Measurements from ENCODE around the gene SCAPER. TPM values are rescaled to one million over a fixed set of nuclear protein-coding genes. Genes with fewer than 3 reads are reported as not detected.
A peak's percentile ranks its signal among the peaks of the same experiment; 100 is the strongest.
"Not testable (repeated sequence)": the region's sequence is repeated elsewhere in the genome, so short reads cannot be mapped to it uniquely, and the experiment has no call there.

SCAPER gene
- total and polyA plus RNA-seq, 8 donors: 3.0 to 23.8 (median 14.2) TPM

DNA sequence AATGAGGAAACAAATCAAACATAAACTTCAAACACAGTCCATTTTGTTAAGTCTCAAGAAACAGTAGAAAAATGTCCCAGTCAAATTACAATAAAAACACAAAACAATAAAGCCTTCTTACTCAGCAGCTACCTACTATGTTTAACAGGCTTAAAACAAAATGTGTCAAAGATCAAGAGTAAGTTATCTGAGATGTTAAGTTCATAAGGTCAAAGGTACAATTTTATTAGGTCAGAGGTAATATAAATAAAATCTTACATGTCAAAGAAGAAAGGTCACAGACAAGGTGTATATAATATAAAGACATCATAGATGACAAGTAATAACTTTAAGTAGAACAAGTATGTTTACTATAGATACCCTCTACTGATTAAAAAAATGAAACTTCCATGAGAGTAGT is 208.3 kb downstream of the SCAPER start:
- H3K27ac ChIP-seq: no peak overlapping the region
- no peaks in the 10 kb centered on the region for H3K9me3 ChIP-seq
- H3K27me3 ChIP-seq: no peaks in the 10 kb centered on the region
- no peak overlapping the region for H3K4me3 ChIP-seq
- intact Hi-C loops (cut with DNase I): no loop called here
- H3K36me3 ChIP-seq: peaks cover 0 to 13% (median 3%) of the 10 kb centered on the region in 3 donors
- ATAC-seq (no peak), DNase-seq (no peak), FAIRE-seq (peak; percentile 65)
- H3K4me1 ChIP-seq: no peaks in the 10 kb centered on the region
- no peak for TF ChIP-seq CTCF (IDR thresholded peaks at IDR 0.05)

DNA sequence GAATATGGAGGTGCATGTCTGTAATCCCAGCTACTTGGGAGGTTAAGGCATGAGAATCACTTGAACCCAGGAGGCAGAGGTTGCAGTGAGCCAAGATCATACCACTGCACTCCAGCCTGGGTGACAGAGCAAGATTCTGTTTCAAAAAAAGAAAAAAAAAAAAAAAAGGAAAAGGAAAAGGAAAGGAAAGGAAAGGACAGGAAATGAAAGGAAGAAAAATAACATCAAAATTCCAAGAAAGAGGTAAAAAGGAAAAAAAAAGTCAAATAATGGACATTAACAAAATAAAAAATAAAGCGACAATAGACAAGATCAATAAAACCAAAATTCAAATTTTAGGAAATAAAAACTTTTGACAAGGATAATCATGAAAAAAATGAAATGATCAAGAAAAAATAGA is 212.6 kb downstream of the SCAPER start:
- FAIRE-seq; intact Hi-C loops (cut with DNase I); H3K27ac ChIP-seq; DNase-seq; H3K27me3 ChIP-seq; H3K4me1 ChIP-seq; H3K4me3 ChIP-seq; ATAC-seq; H3K9me3 ChIP-seq; H3K36me3 ChIP-seq: not testable (repeated sequence)
- 97 to 98% methylated on average over 1 of the region's 1 CpG for WGBS, 2 donors

DNA sequence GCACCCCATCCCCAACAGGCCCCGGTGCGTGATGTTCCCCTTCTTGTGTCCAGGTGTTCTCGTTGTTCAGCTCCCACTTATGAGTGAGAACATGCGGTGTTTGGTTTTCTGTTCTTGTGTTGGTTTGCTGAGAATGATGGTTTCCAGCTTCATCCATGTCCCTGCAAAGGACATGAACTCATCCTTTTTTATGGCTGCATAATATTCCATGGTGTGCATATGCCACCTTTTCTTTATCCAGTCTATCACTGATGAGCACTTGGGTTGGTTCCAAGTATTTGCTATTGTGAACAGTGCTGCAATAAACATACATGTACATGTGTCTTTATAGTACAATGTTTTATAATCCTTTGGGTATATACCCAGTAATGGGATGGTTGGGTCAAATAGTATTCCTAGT is 217.5 kb downstream of the SCAPER start:
- FAIRE-seq; H3K9me3 ChIP-seq; intact Hi-C loops (cut with DNase I); H3K4me1 ChIP-seq; ATAC-seq; H3K27me3 ChIP-seq; H3K36me3 ChIP-seq; DNase-seq; H3K27ac ChIP-seq; H3K4me3 ChIP-seq: not testable (repeated sequence)
- WGBS, 2 donors: 98 to 100% methylated on average over 4 of the region's 4 CpGs

DNA sequence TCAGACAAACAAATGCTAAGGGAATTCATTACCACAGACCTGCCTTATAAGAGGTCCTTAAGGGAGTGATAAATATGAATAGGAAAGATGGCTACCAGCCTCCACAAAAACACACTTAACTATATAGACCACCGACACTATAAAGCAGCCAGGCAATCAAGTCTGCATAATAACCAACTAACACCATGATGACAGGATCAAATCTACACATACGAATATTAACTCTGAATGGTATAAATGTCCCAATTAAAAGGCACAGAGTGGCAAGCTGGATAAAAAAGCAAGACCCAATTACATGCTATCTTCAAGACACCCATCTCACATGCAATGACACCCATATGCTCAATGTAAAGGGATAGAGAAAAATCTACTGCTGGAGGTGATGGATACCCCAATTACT is 221.1 kb downstream of the SCAPER start:
- H3K27ac ChIP-seq: no peak overlapping the region
- FAIRE-seq (no peak), DNase-seq (no peak), ATAC-seq (no peak)
- no peaks in the 10 kb centered on the region for H3K27me3 ChIP-seq
- H3K4me1 ChIP-seq: no peaks in the 10 kb centered on the region
- no peaks in the 10 kb centered on the region for H3K9me3 ChIP-seq
- 97 to 100% methylated on average over 2 of the region's 2 CpGs for WGBS, 2 donors
- intact Hi-C loops (cut with DNase I): no loop called here
- TF ChIP-seq CTCF (IDR thresholded peaks at IDR 0.05): no peak
- H3K36me3 ChIP-seq: no peaks in the 10 kb centered on the region
- no peak overlapping the region for H3K4me3 ChIP-seq

DNA sequence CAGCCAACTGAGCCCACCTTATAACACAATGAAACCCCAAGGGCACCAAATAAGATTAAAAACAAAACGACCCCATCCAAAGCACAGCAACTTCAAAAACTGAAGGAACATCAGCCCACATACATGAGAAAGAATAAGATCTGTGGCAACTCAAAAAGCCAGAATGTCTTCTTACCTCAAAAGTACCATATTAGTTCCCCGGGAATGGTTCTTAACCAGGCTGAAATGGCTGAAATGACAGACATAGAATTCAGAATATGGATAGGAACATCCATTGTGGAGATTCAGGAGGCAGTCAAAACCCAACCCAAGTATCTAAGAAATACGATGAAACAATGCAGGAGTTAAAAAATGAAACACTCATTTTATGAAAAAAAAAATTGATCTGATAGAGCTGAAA is 222.3 kb downstream of the SCAPER start:
- no peak for ATAC-seq
- no peak for DNase-seq
- no peak overlapping the region for H3K4me3 ChIP-seq
- 95 to 98% methylated on average over 3 of the region's 3 CpGs for WGBS, 2 donors
- no peaks in the 10 kb centered on the region for H3K4me1 ChIP-seq
- H3K27ac ChIP-seq: no peak overlapping the region
- no peaks in the 10 kb centered on the region for H3K9me3 ChIP-seq
- H3K27me3 ChIP-seq: no peaks in the 10 kb centered on the region
- intact Hi-C loops (cut with DNase I): no loop called here
- H3K36me3 ChIP-seq: no peaks in the 10 kb centered on the region
- TF ChIP-seq CTCF (IDR thresholded peaks at IDR 0.05): no peak
- FAIRE-seq: no peak

DNA sequence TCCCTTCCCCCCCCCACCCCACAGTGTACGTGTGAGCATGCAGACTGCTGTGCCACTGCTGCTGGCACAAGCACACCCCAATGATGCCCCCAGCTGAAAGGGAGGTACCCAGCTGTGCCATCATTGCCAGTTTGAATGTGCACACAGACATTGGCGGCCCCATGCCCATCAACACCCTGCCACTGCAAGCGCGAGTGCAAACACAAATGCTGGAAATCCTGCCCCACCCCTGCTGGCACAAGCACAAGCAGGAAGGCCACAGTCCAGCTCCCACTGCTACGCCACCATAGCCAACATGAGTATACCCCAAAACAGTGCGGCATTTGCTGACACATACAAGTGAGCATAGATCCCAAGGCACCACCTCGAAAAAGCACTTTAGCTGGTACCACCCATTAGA is 222.9 kb downstream of the SCAPER start:
- no peak overlapping the region for H3K27ac ChIP-seq
- intact Hi-C loops (cut with DNase I): no loop called here
- 93 to 98% methylated on average over 7 of the region's 7 CpGs for WGBS, 2 donors
- no peaks in the 10 kb centered on the region for H3K27me3 ChIP-seq
- H3K4me1 ChIP-seq: no peaks in the 10 kb centered on the region
- H3K4me3 ChIP-seq: no peak overlapping the region
- H3K36me3 ChIP-seq: no peaks in the 10 kb centered on the region
- H3K9me3 ChIP-seq: no peaks in the 10 kb centered on the region
- no peak for TF ChIP-seq CTCF (IDR thresholded peaks at IDR 0.05)
- DNase-seq (no peak), ATAC-seq (no peak), FAIRE-seq (no peak)
